ENCODE measurements around the gene SLC39A7.
A peak's percentile ranks its signal among the peaks of the same experiment; 100 is the strongest.

SLC39A7 gene

GRCh38 chr6:33200219-33201146 is at the start of gene SLC39A7, which contains the start of gene RXRB:
TSS of gene SLC39A7 (plus strand) at chr6:33200867. CDS start at chr6:33201246, 379 bp downstream.
TSS of gene RXRB (minus strand) at chr6:33200665. CDS start at chr6:33200476, 189 bp downstream.
- DNase-seq (ENCODE audit: low spot score): peak; percentile 99

GRCh38 chr6:33151050-33151449 is 49.6 kb upstream of the SLC39A7 start:
- no peak for DNase-seq (ENCODE audit: low spot score)

- no peak for DNase-seq (ENCODE audit: low spot score)
Observed at GRCh38 chr6:33154349-33154748, 46.3 kb upstream of the SLC39A7 start.

- DNase-seq (ENCODE audit: low spot score): no peak
Observed at GRCh38 chr6:33156561-33156960, 44.1 kb upstream of the SLC39A7 start.

GRCh38 chr6:33156964-33157363 is 43.7 kb upstream of the SLC39A7 start:
- DNase-seq (ENCODE audit: low spot score): no peak

- DNase-seq (ENCODE audit: low spot score): no peak
Observed at GRCh38 chr6:33160096-33160495, 40.6 kb upstream of the SLC39A7 start.

- DNase-seq (ENCODE audit: low spot score): peak; percentile 80
Observed at GRCh38 chr6:33160728-33161344, 39.8 kb upstream of the SLC39A7 start.

- DNase-seq (ENCODE audit: low spot score): peak; percentile 95
Observed at GRCh38 chr6:33161354-33162331, 39.0 kb upstream of the SLC39A7 start.

- no peak for DNase-seq (ENCODE audit: low spot score)
Observed at GRCh38 chr6:33163540-33163939, 37.1 kb upstream of the SLC39A7 start.

GRCh38 chr6:33164176-33164575 is 36.5 kb upstream of the SLC39A7 start:
- no peak for DNase-seq (ENCODE audit: low spot score)

- no peak for DNase-seq (ENCODE audit: low spot score)
Observed at GRCh38 chr6:33164665-33165373, 35.8 kb upstream of the SLC39A7 start.

- DNase-seq (ENCODE audit: low spot score): no peak
Observed at GRCh38 chr6:33165581-33166258, 34.9 kb upstream of the SLC39A7 start.

GRCh38 chr6:33166363-33166762 is 34.3 kb upstream of the SLC39A7 start:
- DNase-seq (ENCODE audit: low spot score): no peak

GRCh38 chr6:33166811-33167210 is 33.9 kb upstream of the SLC39A7 start:
- no peak for DNase-seq (ENCODE audit: low spot score)

GRCh38 chr6:33167374-33168283 is 33.0 kb upstream of the SLC39A7 start:
- no peak for DNase-seq (ENCODE audit: low spot score)

GRCh38 chr6:33168284-33168601 is 32.4 kb upstream of the SLC39A7 start:
- DNase-seq (ENCODE audit: low spot score): no peak

GRCh38 chr6:33168639-33169038 is 32.0 kb upstream of the SLC39A7 start:
- DNase-seq (ENCODE audit: low spot score): no peak

GRCh38 chr6:33169291-33170175 is 31.1 kb upstream of the SLC39A7 start:
- no peak for DNase-seq (ENCODE audit: low spot score)
